GM12872 (cell line): ENCODE data around the gene TMEM87A.

Source experiments
- CTCF ChIP-seq: IDR thresholded peaks from 3 replicates; pipeline ENCODE4 v1.5.1; 2011; ENCODE audit warnings: low read depth, mild to moderate bottlenecking, low read length, moderate library complexity; ENCODE audit not compliant: insufficient read depth

Gene TMEM87A

DNA sequence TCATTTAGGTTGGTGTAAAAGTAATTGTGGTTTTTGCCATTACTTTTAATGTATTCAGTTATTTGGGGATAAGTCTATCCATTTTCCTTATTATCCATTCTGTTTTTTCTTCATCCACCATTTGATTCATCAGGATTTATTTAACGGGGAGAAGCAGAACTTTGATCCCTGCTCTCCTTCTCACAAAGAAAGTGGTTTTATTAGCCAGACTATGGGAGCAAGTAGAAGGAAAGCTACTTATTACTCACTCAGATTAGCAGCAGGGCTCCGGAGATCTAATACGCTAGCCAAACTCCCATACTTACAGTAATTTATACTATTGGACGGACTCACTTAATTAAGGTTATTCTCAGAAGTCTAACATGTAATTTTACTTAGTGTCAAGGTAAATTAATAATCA lies 14.7 kb upstream of the TMEM87A start:
- no peak for TF ChIP-seq CTCF

GRCh38 chr15:42286445-42287029 lies 13.3 kb upstream of the TMEM87A start:
- TF ChIP-seq CTCF = no peak

DNA sequence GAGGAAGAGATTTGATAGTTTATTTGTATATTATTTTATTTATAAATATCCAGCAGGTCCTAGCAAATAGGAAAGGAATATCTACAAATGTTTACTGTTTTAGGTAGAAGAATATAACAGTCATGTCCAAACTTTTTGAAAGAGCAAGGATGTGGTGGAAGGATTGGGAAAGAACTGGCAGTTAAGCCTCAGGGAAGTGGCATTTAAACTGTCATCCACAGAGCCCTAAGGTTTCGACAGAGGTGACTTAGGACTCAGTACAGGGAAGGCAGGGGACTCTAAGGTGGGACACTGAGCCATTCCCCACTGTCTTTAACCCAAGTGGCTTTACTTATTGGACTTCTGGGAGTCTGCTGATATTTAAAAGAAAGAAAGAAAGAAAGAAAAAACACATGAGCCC lies 11.8 kb upstream of the TMEM87A start:
- no peak for TF ChIP-seq CTCF

DNA sequence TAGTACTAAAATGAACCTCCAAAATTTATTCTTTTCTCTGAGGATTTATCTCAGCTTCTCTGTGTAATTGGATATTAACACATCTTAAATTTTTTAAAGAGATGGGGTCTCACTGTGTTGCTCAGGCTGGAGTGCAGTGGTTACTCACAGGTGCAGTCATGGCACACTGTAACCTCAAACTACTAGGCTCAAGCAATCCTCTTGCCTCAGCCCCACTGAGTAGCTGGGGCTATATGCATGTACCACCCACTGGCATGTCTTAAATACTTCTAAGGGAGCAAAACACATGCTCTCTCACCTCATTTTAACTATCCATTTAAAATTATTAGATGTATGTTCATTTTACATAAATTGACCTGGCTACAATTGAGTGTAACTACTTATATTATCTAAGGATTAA lies 11.3 kb upstream of the TMEM87A start:
- no peak for TF ChIP-seq CTCF

DNA sequence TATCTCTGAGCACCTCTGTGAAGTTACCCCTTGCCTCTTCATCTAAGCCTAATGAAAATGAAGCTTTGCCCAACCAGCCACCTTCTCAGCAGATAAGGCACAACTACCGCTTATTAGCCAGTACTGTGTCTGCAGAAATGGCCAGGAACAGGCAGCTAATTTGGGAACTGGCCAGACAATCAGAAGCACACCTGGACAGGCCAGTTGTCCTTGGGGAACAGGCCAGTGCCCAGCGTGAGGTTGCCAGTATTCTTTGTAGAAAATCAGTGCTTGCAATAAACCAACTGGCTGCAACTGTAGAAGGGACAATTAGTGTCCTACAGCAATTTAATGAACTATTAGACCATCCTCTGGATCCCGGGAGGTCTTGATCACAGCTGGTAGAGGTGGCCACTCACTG lies 10.4 kb upstream of the TMEM87A start:
- TF ChIP-seq CTCF = no peak

DNA sequence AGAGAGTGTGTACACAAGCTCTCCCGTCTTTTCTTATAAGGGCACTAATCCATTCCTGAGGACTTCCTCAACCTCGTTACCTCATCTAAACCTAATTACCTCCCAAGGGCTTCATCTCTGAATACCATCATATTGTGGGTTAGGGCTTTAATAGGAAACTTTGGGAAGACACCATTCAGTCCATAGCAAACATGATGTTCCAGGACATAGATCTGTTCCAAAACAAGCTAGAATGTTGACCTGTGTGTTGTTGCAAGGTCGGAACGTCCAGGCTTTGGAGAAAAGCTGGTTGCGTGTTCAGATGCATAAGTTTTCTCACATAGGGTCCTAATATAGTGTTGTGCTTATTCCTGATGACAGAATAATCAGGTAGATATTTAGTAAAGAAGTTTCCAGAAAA lies 9.7 kb upstream of the TMEM87A start:
- TF ChIP-seq CTCF = no peak

- no peak for TF ChIP-seq CTCF
Measured at GRCh38 chr15:42282344-42282743, 9.1 kb upstream of the TMEM87A start.

DNA sequence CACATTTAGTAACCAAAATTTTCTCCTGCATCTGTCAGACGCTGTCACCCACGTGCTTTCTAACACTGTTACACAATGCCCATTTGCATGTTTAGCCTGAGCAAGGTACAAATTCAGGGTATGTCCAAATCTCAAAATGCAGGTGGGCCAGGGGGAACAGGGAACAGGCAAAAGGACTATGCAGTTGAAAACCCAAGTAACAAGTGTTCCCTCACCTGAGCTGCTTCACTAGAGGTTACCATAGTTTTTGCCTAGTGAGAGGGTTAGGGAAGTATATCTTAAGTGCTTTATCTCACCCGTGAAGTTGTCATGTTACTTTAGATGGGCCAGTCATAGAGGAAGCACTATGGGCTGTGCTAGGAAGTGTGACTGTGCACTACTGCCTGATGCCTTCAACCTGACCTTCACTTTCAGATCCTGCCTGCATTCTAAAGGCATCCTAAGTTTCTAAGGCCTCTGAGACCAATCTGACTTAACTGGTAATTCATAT lies 6.0 kb upstream of the TMEM87A start:
- no peak for TF ChIP-seq CTCF
